ENCODE measurements around the gene ARHGAP6.
"Not testable (repeated sequence)": the region's sequence is repeated elsewhere in the genome, so short reads cannot be mapped to it uniquely, and the experiment has no call there.

Gene ARHGAP6

DNA sequence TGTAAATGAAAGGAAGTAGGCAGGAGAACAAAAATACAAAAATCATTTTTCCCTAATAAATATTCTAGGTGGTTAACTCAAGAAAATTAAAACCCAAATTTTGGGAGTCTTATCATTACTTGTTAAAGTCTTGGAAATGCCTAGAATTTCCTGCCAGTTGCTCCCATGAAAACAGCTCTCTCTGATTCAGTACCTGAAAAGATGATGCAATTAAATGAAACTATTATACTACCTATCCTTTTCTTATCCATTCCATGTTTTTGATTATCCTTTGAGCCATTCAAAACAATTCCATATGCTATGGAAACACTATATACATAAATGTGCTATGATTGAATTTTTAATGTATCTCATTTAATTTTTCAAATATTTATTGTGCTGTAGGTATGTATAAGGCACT is 423.0 kb downstream of the ARHGAP6 start:
- Histone ChIP-seq H3K27ac (ENCODE audit: insufficient read depth in 1 of 2, low read depth in 1 of 2, low read length in 2 of 2, poor library complexity in 1 of 2, severe bottlenecking in 2 of 2) (no peak overlapping the region), H3K9me3 (ENCODE audit: control extremely low read depth in 1 of 5, control insufficient read depth in 4 of 5, insufficient read depth in 2 of 5, low read depth in 1 of 5, low read length in 4 of 5) (no peaks in the 10 kb centered on the region), H3K4me1 (ENCODE audit: control extremely low read depth in 1 of 4, control insufficient read depth in 4 of 4, insufficient read depth in 4 of 4, low read length in 3 of 4) (no peaks in the 10 kb centered on the region), H3K27me3 (replicated peaks in 2 of 5; ENCODE audit: control insufficient read depth in 4 of 5, insufficient read depth in 5 of 5, low read length in 4 of 5) (no peaks in the 10 kb centered on the region), H3K36me3 (ENCODE audit: control insufficient read depth in 4 of 4, insufficient read depth in 4 of 4, low read length in 3 of 4) (no peaks in the 10 kb centered on the region), H3K4me3 (ENCODE audit: control insufficient read depth in 1 of 7, extremely low read depth in 1 of 7, insufficient read depth in 4 of 7, low read depth in 2 of 7, low read length in 6 of 7) (no peak overlapping the region)
- ChIA-PET CTCF (no interaction called here), POLR2A (no interaction called here)
- DNase-seq = no peak

DNA sequence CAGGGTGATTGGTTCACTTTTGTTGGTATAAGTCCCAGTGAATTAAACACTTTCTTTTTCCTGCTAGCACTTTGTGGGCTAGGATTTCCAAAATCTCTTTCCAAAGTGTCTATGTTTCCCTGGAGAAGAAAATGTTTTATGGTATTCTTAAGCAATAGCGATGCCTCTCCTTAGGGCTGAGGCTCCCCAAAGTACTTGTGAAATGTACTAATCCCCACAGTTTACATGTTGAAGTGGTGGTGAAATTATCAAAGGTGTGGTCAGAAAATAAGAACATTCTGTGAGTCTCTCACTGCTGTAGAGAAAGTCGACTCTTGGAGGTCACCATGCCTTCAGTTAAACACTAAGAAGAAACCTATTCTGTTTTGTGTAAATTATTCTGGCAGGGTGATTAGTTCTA is 424.0 kb downstream of the ARHGAP6 start:
- Histone ChIP-seq H3K27ac (ENCODE audit: insufficient read depth in 1 of 2, low read depth in 1 of 2, low read length in 2 of 2, poor library complexity in 1 of 2, severe bottlenecking in 2 of 2) (no peak overlapping the region), H3K9me3 (ENCODE audit: control extremely low read depth in 1 of 5, control insufficient read depth in 4 of 5, insufficient read depth in 2 of 5, low read depth in 1 of 5, low read length in 4 of 5) (no peaks in the 10 kb centered on the region), H3K27me3 (replicated peaks in 2 of 5; ENCODE audit: control insufficient read depth in 4 of 5, insufficient read depth in 5 of 5, low read length in 4 of 5) (no peaks in the 10 kb centered on the region), H3K4me1 (ENCODE audit: control extremely low read depth in 1 of 4, control insufficient read depth in 4 of 4, insufficient read depth in 4 of 4, low read length in 3 of 4) (no peaks in the 10 kb centered on the region), H3K4me3 (ENCODE audit: control insufficient read depth in 1 of 7, extremely low read depth in 1 of 7, insufficient read depth in 4 of 7, low read depth in 2 of 7, low read length in 6 of 7) (no peak overlapping the region), H3K36me3 (ENCODE audit: control insufficient read depth in 4 of 4, insufficient read depth in 4 of 4, low read length in 3 of 4) (no peaks in the 10 kb centered on the region)
- ChIA-PET CTCF (no interaction called here), POLR2A (no interaction called here)
- WGBS (ENCODE audit: insufficient coverage) = 100% methylated on average over 1 of the region's 2 CpGs
- no peak for DNase-seq

DNA sequence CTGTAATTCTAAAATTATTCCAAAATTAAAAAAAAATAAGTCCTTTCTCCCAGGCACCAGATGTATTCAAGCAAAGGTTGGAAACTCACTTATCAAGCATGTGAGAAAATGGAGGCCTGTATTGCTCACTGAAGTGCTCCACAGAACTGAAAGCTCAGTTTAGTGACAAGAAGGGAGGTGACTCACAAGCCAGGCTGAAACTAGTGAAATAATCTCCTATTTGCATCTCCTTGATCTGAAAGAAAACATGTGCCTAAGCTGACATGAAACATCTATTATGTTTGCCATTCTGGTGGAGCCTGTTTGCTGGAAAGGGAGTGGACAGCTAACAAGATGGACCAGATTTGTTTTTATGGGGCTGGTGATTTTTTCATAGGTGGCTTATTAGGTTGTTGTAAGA is 426.5 kb downstream of the ARHGAP6 start:
- CTCF ChIA-PET = no interaction called here
- Histone ChIP-seq H3K36me3 (ENCODE audit: control insufficient read depth in 4 of 4, insufficient read depth in 4 of 4, low read length in 3 of 4) (no peaks in the 10 kb centered on the region), H3K4me1 (ENCODE audit: control extremely low read depth in 1 of 4, control insufficient read depth in 4 of 4, insufficient read depth in 4 of 4, low read length in 3 of 4) (no peaks in the 10 kb centered on the region), H3K27ac (ENCODE audit: insufficient read depth in 1 of 2, low read depth in 1 of 2, low read length in 2 of 2, poor library complexity in 1 of 2, severe bottlenecking in 2 of 2) (no peak overlapping the region), H3K9me3 (ENCODE audit: control extremely low read depth in 1 of 5, control insufficient read depth in 4 of 5, insufficient read depth in 2 of 5, low read depth in 1 of 5, low read length in 4 of 5) (no peaks in the 10 kb centered on the region), H3K27me3 (replicated peaks in 2 of 5; ENCODE audit: control insufficient read depth in 4 of 5, insufficient read depth in 5 of 5, low read length in 4 of 5) (no peaks in the 10 kb centered on the region), H3K4me3 (ENCODE audit: control insufficient read depth in 1 of 7, extremely low read depth in 1 of 7, insufficient read depth in 4 of 7, low read depth in 2 of 7, low read length in 6 of 7) (no peak overlapping the region)
- DNase-seq = no peak
- POLR2A ChIA-PET = no interaction called here

- H3K4me1 ChIP-seq (ENCODE audit: control extremely low read depth in 1 of 4, control insufficient read depth in 4 of 4, insufficient read depth in 4 of 4, low read length in 3 of 4); CTCF ChIA-PET; POLR2A ChIA-PET; H3K4me3 ChIP-seq (ENCODE audit: control insufficient read depth in 1 of 7, extremely low read depth in 1 of 7, insufficient read depth in 4 of 7, low read depth in 2 of 7, low read length in 6 of 7); H3K27ac ChIP-seq (ENCODE audit: insufficient read depth in 1 of 2, low read depth in 1 of 2, low read length in 2 of 2, poor library complexity in 1 of 2, severe bottlenecking in 2 of 2); DNase-seq; H3K36me3 ChIP-seq (ENCODE audit: control insufficient read depth in 4 of 4, insufficient read depth in 4 of 4, low read length in 3 of 4); H3K9me3 ChIP-seq (ENCODE audit: control extremely low read depth in 1 of 5, control insufficient read depth in 4 of 5, insufficient read depth in 2 of 5, low read depth in 1 of 5, low read length in 4 of 5); H3K27me3 ChIP-seq (replicated peaks in 2 of 5; ENCODE audit: control insufficient read depth in 4 of 5, insufficient read depth in 5 of 5, low read length in 4 of 5): not testable (repeated sequence)
- 72% methylated on average over 2 of the region's 2 CpGs for WGBS (ENCODE audit: insufficient coverage)
Observed at GRCh38 chrX:11235377-11235776, 430.3 kb downstream of the ARHGAP6 start.

DNA sequence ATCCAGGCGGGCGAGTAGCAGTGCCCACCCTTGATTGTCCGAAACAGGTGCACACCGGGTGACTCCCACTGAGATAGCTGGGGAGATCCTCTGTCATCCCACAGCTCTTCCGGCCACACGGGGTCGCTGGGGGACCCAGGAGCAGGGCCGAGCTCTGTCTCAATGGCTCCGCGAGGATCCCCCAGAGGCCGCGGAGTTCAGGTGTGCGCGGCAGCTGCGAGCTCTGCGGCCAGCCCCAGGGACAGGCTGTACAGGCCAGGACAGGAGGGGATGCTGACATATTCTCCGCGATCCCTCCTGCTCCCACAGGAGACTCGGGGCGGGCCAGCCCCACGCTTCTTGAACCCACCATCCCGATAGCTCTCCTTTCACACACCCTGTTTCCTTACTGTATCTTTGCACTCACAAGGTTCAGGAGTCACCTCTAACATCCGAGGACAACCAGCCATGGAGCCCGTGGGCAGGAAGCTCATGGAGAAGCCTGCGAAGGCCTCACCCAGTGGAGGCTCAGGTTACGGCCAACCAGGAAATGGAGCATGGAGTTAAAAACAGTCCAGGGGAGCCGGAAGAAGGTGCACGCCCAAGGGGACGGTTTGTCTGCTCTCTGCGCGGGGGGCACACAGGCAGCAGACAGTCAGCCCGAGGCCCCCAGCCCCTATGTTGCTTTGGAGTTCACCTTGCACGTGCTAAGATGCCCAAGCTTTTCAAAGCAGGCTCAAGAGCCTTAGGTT is 450.4 kb downstream of the ARHGAP6 start:
- Histone ChIP-seq H3K4me1 (ENCODE audit: control extremely low read depth in 1 of 4, control insufficient read depth in 4 of 4, insufficient read depth in 4 of 4, low read length in 3 of 4) (no peaks in the 10 kb centered on the region), H3K27me3 (replicated peaks in 2 of 5; ENCODE audit: control insufficient read depth in 4 of 5, insufficient read depth in 5 of 5, low read length in 4 of 5) (no peaks in the 10 kb centered on the region), H3K4me3 (ENCODE audit: control insufficient read depth in 1 of 7, extremely low read depth in 1 of 7, insufficient read depth in 4 of 7, low read depth in 2 of 7, low read length in 6 of 7) (no peak overlapping the region), H3K36me3 (ENCODE audit: control insufficient read depth in 4 of 4, insufficient read depth in 4 of 4, low read length in 3 of 4) (no peaks in the 10 kb centered on the region), H3K9me3 (ENCODE audit: control extremely low read depth in 1 of 5, control insufficient read depth in 4 of 5, insufficient read depth in 2 of 5, low read depth in 1 of 5, low read length in 4 of 5) (peaks cover 0 to 4% (median 0%) of the 10 kb centered on the region in 5 experiments), H3K27ac (ENCODE audit: insufficient read depth in 1 of 2, low read depth in 1 of 2, low read length in 2 of 2, poor library complexity in 1 of 2, severe bottlenecking in 2 of 2) (no peak overlapping the region)
- DNase-seq = peak in 1 of 3 donors; percentile 12
- WGBS (ENCODE audit: insufficient coverage) = 79% methylated on average over 33 of the region's 33 CpGs
- POLR2A ChIA-PET = no interaction called here
- CTCF ChIA-PET = no interaction called here

GRCh38 chrX:11214346-11215190 is 451.2 kb downstream of the ARHGAP6 start:
- no peak overlapping the region for H3K4me3 ChIP-seq (ENCODE audit: control insufficient read depth in 1 of 7, extremely low read depth in 1 of 7, insufficient read depth in 4 of 7, low read depth in 2 of 7, low read length in 6 of 7)
- no peak for DNase-seq
- H3K4me1 ChIP-seq (ENCODE audit: control extremely low read depth in 1 of 4, control insufficient read depth in 4 of 4, insufficient read depth in 4 of 4, low read length in 3 of 4) = no peaks in the 10 kb centered on the region
- no peak overlapping the region for H3K27ac ChIP-seq (ENCODE audit: insufficient read depth in 1 of 2, low read depth in 1 of 2, low read length in 2 of 2, poor library complexity in 1 of 2, severe bottlenecking in 2 of 2)
- WGBS (ENCODE audit: insufficient coverage) = 91% methylated on average over 12 of the region's 18 CpGs
- POLR2A ChIA-PET = no interaction called here
- H3K9me3 ChIP-seq (ENCODE audit: control extremely low read depth in 1 of 5, control insufficient read depth in 4 of 5, insufficient read depth in 2 of 5, low read depth in 1 of 5, low read length in 4 of 5) = peaks cover 0 to 4% (median 0%) of the 10 kb centered on the region in 5 experiments
- CTCF ChIA-PET = no interaction called here
- no peaks in the 10 kb centered on the region for H3K27me3 ChIP-seq (replicated peaks in 2 of 5; ENCODE audit: control insufficient read depth in 4 of 5, insufficient read depth in 5 of 5, low read length in 4 of 5)
- H3K36me3 ChIP-seq (ENCODE audit: control insufficient read depth in 4 of 4, insufficient read depth in 4 of 4, low read length in 3 of 4) = no peaks in the 10 kb centered on the region

DNA sequence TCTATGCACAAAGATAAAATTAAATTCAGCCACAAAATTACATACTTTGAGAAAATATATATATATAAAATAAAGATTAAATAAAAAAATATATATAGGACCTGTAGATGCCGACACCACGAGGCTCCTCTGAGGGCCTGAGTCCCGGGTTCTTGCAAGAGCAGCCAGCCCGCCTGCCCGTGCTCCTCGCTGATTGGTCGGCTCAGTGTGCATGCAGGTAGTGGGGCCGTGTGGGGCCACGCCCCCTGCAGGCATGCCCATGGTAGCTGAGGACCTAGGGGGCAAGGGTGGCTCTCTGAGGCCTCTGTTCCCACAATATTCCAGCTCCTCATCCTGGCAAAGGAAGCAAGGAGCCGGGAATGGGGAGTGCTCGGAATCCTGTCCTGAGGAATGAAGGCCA is 453.0 kb downstream of the ARHGAP6 start:
- CTCF ChIA-PET = no interaction called here
- Histone ChIP-seq H3K9me3 (ENCODE audit: control extremely low read depth in 1 of 5, control insufficient read depth in 4 of 5, insufficient read depth in 2 of 5, low read depth in 1 of 5, low read length in 4 of 5) (peaks cover 0 to 4% (median 0%) of the 10 kb centered on the region in 5 experiments), H3K27me3 (replicated peaks in 2 of 5; ENCODE audit: control insufficient read depth in 4 of 5, insufficient read depth in 5 of 5, low read length in 4 of 5) (no peaks in the 10 kb centered on the region), H3K4me3 (ENCODE audit: control insufficient read depth in 1 of 7, extremely low read depth in 1 of 7, insufficient read depth in 4 of 7, low read depth in 2 of 7, low read length in 6 of 7) (no peak overlapping the region), H3K4me1 (ENCODE audit: control extremely low read depth in 1 of 4, control insufficient read depth in 4 of 4, insufficient read depth in 4 of 4, low read length in 3 of 4) (no peaks in the 10 kb centered on the region), H3K36me3 (ENCODE audit: control insufficient read depth in 4 of 4, insufficient read depth in 4 of 4, low read length in 3 of 4) (no peaks in the 10 kb centered on the region), H3K27ac (ENCODE audit: insufficient read depth in 1 of 2, low read depth in 1 of 2, low read length in 2 of 2, poor library complexity in 1 of 2, severe bottlenecking in 2 of 2) (no peak overlapping the region)
- DNase-seq = no peak
- 87% methylated on average over 8 of the region's 11 CpGs for WGBS (ENCODE audit: insufficient coverage)
- POLR2A ChIA-PET = no interaction called here
